GM12873 (cell line): ENCODE measurements around the gene IRF8.
A peak's percentile ranks its signal among the peaks of the same experiment; 100 is the strongest.

ENCODE experiments used
- CTCF ChIP-seq: IDR thresholded peaks from 2 replicates; pipeline ENCODE4 v1.5.1; 2012; ENCODE audit warnings: low read depth, mild to moderate bottlenecking, moderate library complexity, low read length, control low read depth; ENCODE audit not compliant: insufficient read depth; ENCODE audit errors: missing control alignments

Gene IRF8

GRCh38 chr16:85954927-85955519 lies 56.1 kb downstream of the IRF8 start:
- TF ChIP-seq CTCF: no peak

GRCh38 chr16:85955566-85955965 lies 56.6 kb downstream of the IRF8 start:
- TF ChIP-seq CTCF: no peak

- no peak for TF ChIP-seq CTCF
Measured at GRCh38 chr16:85956426-85956825, 57.5 kb downstream of the IRF8 start.

- no peak for TF ChIP-seq CTCF
Measured at GRCh38 chr16:85958731-85959130, 59.8 kb downstream of the IRF8 start.

- TF ChIP-seq CTCF: no peak
Measured at GRCh38 chr16:85959686-85960085, 60.7 kb downstream of the IRF8 start.

- TF ChIP-seq CTCF: no peak
Measured at GRCh38 chr16:85960486-85961046, 61.6 kb downstream of the IRF8 start.

- peak; percentile 26 for TF ChIP-seq CTCF
Measured at GRCh38 chr16:85961988-85962915, 63.3 kb downstream of the IRF8 start.
